Fibroblast of lung (primary cell): ENCODE measurements around the gene L3MBTL3. TPM values are rescaled to one million over a fixed set of nuclear protein-coding genes. Genes with fewer than 3 reads are reported as not detected.

Experiments
- DNase-seq, 2 donors: peaks; one replicate each; pipeline versions ENCODE4 v3.0.0 to v3.0.0-alpha.2; 2010; ENCODE audit warnings: low read depth in 2 of 2
- H2AFZ ChIP-seq: 2 replicates; pipeline ENCODE4 v1.5.1; 2012; ENCODE audit warnings: low read length, control low read depth, inconsistent platforms
- H3K27ac ChIP-seq: 2 replicates; pipeline ENCODE4 v1.5.1; 2011; ENCODE audit warnings: low read length, control low read depth; ENCODE audit not compliant: insufficient read depth
- H3K27me3 ChIP-seq: 2 replicates; pipeline ENCODE4 v1.5.1; 2011; ENCODE audit warnings: mild to moderate bottlenecking, low read length; ENCODE audit not compliant: control insufficient read depth, insufficient read depth
- H3K36me3 ChIP-seq: 2 replicates; pipeline ENCODE4 v1.5.1; 2011; ENCODE audit warnings: low read length; ENCODE audit not compliant: control insufficient read depth, insufficient read depth
- H3K4me1 ChIP-seq: 2 replicates; pipeline ENCODE4 v1.5.1; 2011; ENCODE audit warnings: low read length; ENCODE audit not compliant: control insufficient read depth, insufficient read depth; ENCODE audit errors: extremely low read depth
- H3K4me2 ChIP-seq: 2 replicates; pipeline ENCODE4 v1.5.1; 2011; ENCODE audit warnings: low read length, control low read depth; ENCODE audit not compliant: insufficient read depth; ENCODE audit errors: extremely low read depth
- H3K4me3 ChIP-seq, 4 experiments: fragments of 200-600 bp in 1 of 4; sonication (generic) in 1 of 4; replicated peaks in 1 of 4; 2 replicates each; pipeline ENCODE4 v1.5.1; 2011 to 2016; ENCODE audit warnings: low read length in 4 of 4, low read depth in 3 of 4, mild to moderate bottlenecking in 3 of 4, control low read depth in 2 of 4, inconsistent platforms in 1 of 4, mixed read lengths in 1 of 4; ENCODE audit not compliant: insufficient read depth in 1 of 4; ENCODE audit errors: control extremely low read depth in 1 of 4
- H3K79me2 ChIP-seq: 2 replicates; pipeline ENCODE4 v1.5.1; 2012; ENCODE audit warnings: mild to moderate bottlenecking, low read length, inconsistent platforms; ENCODE audit not compliant: control insufficient read depth, insufficient read depth
- H3K9ac ChIP-seq: 2 replicates; pipeline ENCODE4 v1.5.1; 2011; ENCODE audit warnings: mild to moderate bottlenecking, low read length, control low read depth; ENCODE audit not compliant: insufficient read depth
- H3K9me3 ChIP-seq: 2 replicates; pipeline ENCODE4 v1.5.1; 2012; ENCODE audit warnings: low read depth, low read length; ENCODE audit not compliant: control insufficient read depth, insufficient read depth
- H4K20me1 ChIP-seq: 2 replicates; pipeline ENCODE4 v1.5.1; 2011; ENCODE audit warnings: low read length; ENCODE audit not compliant: control insufficient read depth, insufficient read depth; ENCODE audit errors: extremely low read depth
- CTCF ChIP-seq, 2 donors: IDR thresholded peaks in 1 of 2; conservative IDR thresholded peaks in 1 of 2; 1 replicate in 1 of 2; 2 replicates in 1 of 2; pipeline ENCODE4 v1.5.1; 2011 to 2012; ENCODE audit warnings: low read length in 2 of 2, control low read depth in 1 of 2, inconsistent platforms in 1 of 2, low read depth in 1 of 2, mild to moderate bottlenecking in 1 of 2
- EZH2 ChIP-seq: IDR thresholded peaks from 2 replicates; pipeline ENCODE4 v1.5.1; 2012; ENCODE audit warnings: low read length, control low read depth, mild to moderate bottlenecking; ENCODE audit errors: missing control alignments
- polyA plus RNA-seq, 2 donors: library from polyadenylated mRNA; depleted of rRNA in 1 of 2; stranded (reverse) in 1 of 2; unstranded in 1 of 2; fragments of >200 nt; gene quantifications; 2 replicates each; pipeline ENCODE4 v1.2.1, GENCODE V29; 2011 to 2012; ENCODE audit warnings: missing spikeins in 1 of 2
- total RNA-seq: library from RNA; depleted of rRNA; stranded (reverse); fragments of >200 nt; gene quantifications from 2 replicates; pipeline ENCODE4 v1.2.1, GENCODE V29; 2014

Gene L3MBTL3
- total and polyA plus RNA-seq, 2 donors (not counting 1 experiment from before 2014, with no cell fraction given): 5.6 to 6.7 TPM

DNA sequence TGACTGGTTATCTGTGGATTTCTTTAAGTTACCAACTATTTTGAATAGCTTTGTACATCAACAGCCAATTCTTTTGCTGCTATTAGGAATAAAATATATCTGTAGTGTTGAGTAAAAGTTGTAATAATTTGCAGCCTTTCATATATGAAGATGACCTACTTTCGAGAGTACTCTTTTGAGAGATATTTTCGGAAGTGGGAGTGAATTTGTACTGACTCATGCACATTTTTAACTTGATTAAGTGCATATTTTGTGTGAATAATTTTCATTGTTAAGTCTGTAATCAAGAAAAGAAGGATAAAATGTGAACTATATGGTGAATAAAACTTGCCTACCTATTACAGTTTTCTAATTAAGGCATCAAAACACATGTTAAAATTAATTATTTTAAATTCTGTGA, 51.9 kb downstream of the L3MBTL3 start:
- Histone ChIP-seq H3K27me3 (no peaks in the 10 kb centered on the region), H3K9ac (no peak overlapping the region), H3K4me3 (no peak overlapping the region), H3K79me2 (no peaks in the 10 kb centered on the region), H2AFZ (no peak overlapping the region), H3K36me3 (no peaks in the 10 kb centered on the region), H3K4me1 (no peaks in the 10 kb centered on the region), H3K27ac (no peak overlapping the region), H4K20me1 (no peaks in the 10 kb centered on the region), H3K4me2 (no peak overlapping the region), H3K9me3 (no peaks in the 10 kb centered on the region)
- DNase-seq: peak in 1 of 2 donors; percentile 34
- TF ChIP-seq EZH2 (no peak), CTCF (conservative IDR thresholded peaks at IDR 0.05 in 1 of 2, IDR thresholded peaks at IDR 0.05 in 1 of 2; ENCODE audit: low read depth in 1 of 2, low read length in 2 of 2) (no peak)

DNA sequence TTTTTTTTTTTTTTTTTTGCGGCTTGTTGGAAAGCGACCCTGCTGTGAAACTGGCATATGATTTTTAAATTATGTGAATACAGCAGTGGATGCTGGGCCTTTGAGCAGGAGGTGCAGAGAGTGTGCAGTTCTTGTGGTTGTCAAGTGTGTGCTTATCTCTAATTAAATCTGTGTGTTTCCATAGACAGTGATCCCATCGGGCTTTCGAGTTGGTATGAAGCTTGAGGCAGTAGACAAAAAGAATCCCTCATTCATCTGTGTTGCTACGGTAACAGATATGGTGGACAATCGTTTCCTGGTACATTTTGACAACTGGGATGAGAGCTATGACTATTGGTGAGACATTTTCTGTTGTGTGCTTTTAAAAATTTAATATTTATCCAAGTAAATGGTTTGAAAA, 52.4 kb downstream of the L3MBTL3 start:
- Histone ChIP-seq H3K4me3 (no peak overlapping the region), H4K20me1 (no peaks in the 10 kb centered on the region), H3K27me3 (no peaks in the 10 kb centered on the region), H3K4me2 (no peak overlapping the region), H3K4me1 (no peaks in the 10 kb centered on the region), H3K27ac (no peak overlapping the region), H3K36me3 (no peaks in the 10 kb centered on the region), H2AFZ (no peak overlapping the region), H3K9me3 (no peaks in the 10 kb centered on the region), H3K79me2 (no peaks in the 10 kb centered on the region), H3K9ac (no peak overlapping the region)
- TF ChIP-seq CTCF (conservative IDR thresholded peaks at IDR 0.05 in 1 of 2, IDR thresholded peaks at IDR 0.05 in 1 of 2; ENCODE audit: low read depth in 1 of 2, low read length in 2 of 2): no peak
- no peak for TF ChIP-seq EZH2
- peak in 1 of 2 donors; percentile 36 for DNase-seq

GRCh38 chr6:130075879-130076460, 57.6 kb downstream of the L3MBTL3 start:
- Histone ChIP-seq H3K27ac (no peak overlapping the region), H3K36me3 (no peaks in the 10 kb centered on the region), H3K4me2 (no peak overlapping the region), H3K4me1 (no peaks in the 10 kb centered on the region), H3K9me3 (no peaks in the 10 kb centered on the region), H2AFZ (no peak overlapping the region), H3K9ac (no peak overlapping the region), H3K79me2 (no peaks in the 10 kb centered on the region), H3K27me3 (no peaks in the 10 kb centered on the region), H4K20me1 (no peaks in the 10 kb centered on the region), H3K4me3 (no peak overlapping the region)
- DNase-seq: peak; percentile 8 to 16
- TF ChIP-seq EZH2 (no peak), CTCF (conservative IDR thresholded peaks at IDR 0.05 in 1 of 2, IDR thresholded peaks at IDR 0.05 in 1 of 2; ENCODE audit: low read depth in 1 of 2, low read length in 2 of 2) (no peak)
